ENCODE data around the gene F12.
"Not testable (repeated sequence)": the region's sequence is repeated elsewhere in the genome, so short reads cannot be mapped to it uniquely, and the experiment has no call there.

F12 gene

DNA sequence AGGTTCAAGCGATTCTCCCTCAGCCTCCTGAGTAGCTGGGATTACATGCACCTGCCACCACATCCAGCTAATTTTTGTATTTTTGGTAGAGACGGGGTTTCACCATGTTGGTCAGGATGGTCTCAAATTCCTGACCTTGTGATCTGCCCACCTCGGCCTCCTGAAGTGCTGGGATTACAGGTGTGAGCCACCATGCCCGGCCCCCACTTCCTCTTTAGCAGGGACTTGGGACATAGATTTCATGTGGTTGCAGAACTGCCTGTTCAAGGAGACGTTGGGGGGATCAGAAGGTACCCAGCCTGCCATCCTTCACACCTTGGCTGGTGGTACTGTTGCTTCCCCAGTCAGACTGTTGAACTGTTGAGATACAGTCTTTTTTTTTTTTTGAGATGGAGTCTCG lies 7.7 kb upstream of the F12 start:
- not testable (repeated sequence) for H3K27ac ChIP-seq (ENCODE audit: low read length); H3K4me3 ChIP-seq (ENCODE audit: low read length); H3K4me1 ChIP-seq (ENCODE audit: control insufficient read depth, low read depth, low read length); H3K36me3 ChIP-seq (ENCODE audit: control insufficient read depth, low read depth, low read length); H3K9ac ChIP-seq (ENCODE audit: low read length); H3K9me3 ChIP-seq (ENCODE audit: control insufficient read depth, low read depth, low read length)
- H3K27me3 ChIP-seq (ENCODE audit: control insufficient read depth, insufficient read depth, low read length) = peaks cover 13% of the 10 kb centered on the region

- no peak overlapping the region for H3K9ac ChIP-seq (ENCODE audit: low read length)
- peaks cover 17% of the 10 kb centered on the region for H3K27me3 ChIP-seq (ENCODE audit: control insufficient read depth, insufficient read depth, low read length)
- H3K36me3 ChIP-seq (ENCODE audit: control insufficient read depth, low read depth, low read length) = no peaks in the 10 kb centered on the region
- H3K27ac ChIP-seq (ENCODE audit: low read length) = no peak overlapping the region
- H3K9me3 ChIP-seq (ENCODE audit: control insufficient read depth, low read depth, low read length) = no peaks in the 10 kb centered on the region
- no peak overlapping the region for H3K4me3 ChIP-seq (ENCODE audit: low read length)
- H3K4me1 ChIP-seq (ENCODE audit: control insufficient read depth, low read depth, low read length) = no peaks in the 10 kb centered on the region
Observed at GRCh38 chr5:177414481-177414880, 5.1 kb upstream of the F12 start.

GRCh38 chr5:177412603-177413233 lies 3.4 kb upstream of the F12 start:
- H3K9me3 ChIP-seq (ENCODE audit: control insufficient read depth, low read depth, low read length) = no peaks in the 10 kb centered on the region
- no peak overlapping the region for H3K27ac ChIP-seq (ENCODE audit: low read length)
- no peaks in the 10 kb centered on the region for H3K4me1 ChIP-seq (ENCODE audit: control insufficient read depth, low read depth, low read length)
- H3K4me3 ChIP-seq (ENCODE audit: low read length) = no peak overlapping the region
- peaks cover 29% of the 10 kb centered on the region for H3K27me3 ChIP-seq (ENCODE audit: control insufficient read depth, insufficient read depth, low read length)
- H3K36me3 ChIP-seq (ENCODE audit: control insufficient read depth, low read depth, low read length) = no peaks in the 10 kb centered on the region
- H3K9ac ChIP-seq (ENCODE audit: low read length) = no peak overlapping the region

DNA sequence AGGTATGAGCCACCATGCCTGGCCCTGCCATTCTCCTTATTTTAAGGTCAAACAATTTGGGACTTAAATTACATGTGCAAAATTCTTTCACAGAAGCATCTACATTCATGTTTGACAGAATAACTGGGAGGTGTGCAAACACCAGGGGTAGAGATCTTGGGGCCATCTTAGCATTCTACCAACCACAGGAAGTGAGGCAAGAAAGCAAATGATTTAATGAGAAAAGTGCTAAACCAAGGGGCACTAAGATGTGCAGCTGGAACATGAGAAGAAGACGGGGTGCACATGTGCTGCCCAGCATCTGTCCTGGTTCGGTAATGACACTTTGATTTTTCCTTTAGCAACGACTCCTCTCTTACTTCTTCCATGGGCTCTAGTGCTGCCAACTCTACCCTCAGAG lies 1.2 kb upstream of the F12 start:
- Histone ChIP-seq H3K9ac (ENCODE audit: low read length) (no peak overlapping the region), H3K4me3 (ENCODE audit: low read length) (no peak overlapping the region), H3K27ac (ENCODE audit: low read length) (no peak overlapping the region), H3K27me3 (ENCODE audit: control insufficient read depth, insufficient read depth, low read length) (peaks cover 51% of the 10 kb centered on the region), H3K9me3 (ENCODE audit: control insufficient read depth, low read depth, low read length) (no peaks in the 10 kb centered on the region), H3K4me1 (ENCODE audit: control insufficient read depth, low read depth, low read length) (no peaks in the 10 kb centered on the region), H3K36me3 (ENCODE audit: control insufficient read depth, low read depth, low read length) (no peaks in the 10 kb centered on the region)

DNA sequence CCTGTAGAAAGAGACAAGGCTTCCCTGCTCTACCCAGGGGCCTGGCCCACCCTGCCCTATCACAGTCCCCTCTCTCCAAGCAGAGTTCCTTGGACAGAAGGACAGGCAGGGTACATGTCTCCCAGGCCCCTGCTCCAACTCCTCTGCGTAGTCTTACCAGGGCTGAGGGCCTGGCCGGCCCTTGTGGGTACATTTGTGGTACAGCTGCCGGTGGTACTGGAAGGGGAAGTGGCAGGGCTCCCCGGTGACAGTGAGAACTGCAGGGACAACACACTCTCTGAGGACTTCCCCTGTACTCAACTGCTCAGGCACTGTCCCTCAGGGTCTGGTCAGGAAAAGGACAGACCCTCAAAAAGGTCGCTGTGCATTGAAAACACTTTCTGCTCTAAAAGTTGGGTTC lies 3.6 kb downstream of the F12 start:
- H3K4me3 ChIP-seq (ENCODE audit: low read length) = no peak overlapping the region
- H3K9ac ChIP-seq (ENCODE audit: low read length) = no peak overlapping the region
- H3K27me3 ChIP-seq (ENCODE audit: control insufficient read depth, insufficient read depth, low read length) = peaks cover 81% of the 10 kb centered on the region
- H3K4me1 ChIP-seq (ENCODE audit: control insufficient read depth, low read depth, low read length) = peaks cover 10% of the 10 kb centered on the region
- H3K36me3 ChIP-seq (ENCODE audit: control insufficient read depth, low read depth, low read length) = no peaks in the 10 kb centered on the region
- no peak overlapping the region for H3K27ac ChIP-seq (ENCODE audit: low read length)
- no peaks in the 10 kb centered on the region for H3K9me3 ChIP-seq (ENCODE audit: control insufficient read depth, low read depth, low read length)

- peaks cover 10% of the 10 kb centered on the region for H3K4me1 ChIP-seq (ENCODE audit: control insufficient read depth, low read depth, low read length)
- H3K9me3 ChIP-seq (ENCODE audit: control insufficient read depth, low read depth, low read length) = no peaks in the 10 kb centered on the region
- H3K27me3 ChIP-seq (ENCODE audit: control insufficient read depth, insufficient read depth, low read length) = peaks cover 84% of the 10 kb centered on the region
- H3K36me3 ChIP-seq (ENCODE audit: control insufficient read depth, low read depth, low read length) = no peaks in the 10 kb centered on the region
- H3K27ac ChIP-seq (ENCODE audit: low read length) = no peak overlapping the region
- no peak overlapping the region for H3K9ac ChIP-seq (ENCODE audit: low read length)
- no peak overlapping the region for H3K4me3 ChIP-seq (ENCODE audit: low read length)
Observed at GRCh38 chr5:177405312-177405711, 4.1 kb downstream of the F12 start.

- no peak overlapping the region for H3K9ac ChIP-seq (ENCODE audit: low read length)
- peaks cover 10% of the 10 kb centered on the region for H3K4me1 ChIP-seq (ENCODE audit: control insufficient read depth, low read depth, low read length)
- H3K9me3 ChIP-seq (ENCODE audit: control insufficient read depth, low read depth, low read length) = no peaks in the 10 kb centered on the region
- H3K27ac ChIP-seq (ENCODE audit: low read length) = no peak overlapping the region
- no peaks in the 10 kb centered on the region for H3K36me3 ChIP-seq (ENCODE audit: control insufficient read depth, low read depth, low read length)
- H3K4me3 ChIP-seq (ENCODE audit: low read length) = peak overlapping the region; percentile 51
- peaks cover 84% of the 10 kb centered on the region for H3K27me3 ChIP-seq (ENCODE audit: control insufficient read depth, insufficient read depth, low read length)
Observed at GRCh38 chr5:177404641-177405179, 4.7 kb downstream of the F12 start.

DNA sequence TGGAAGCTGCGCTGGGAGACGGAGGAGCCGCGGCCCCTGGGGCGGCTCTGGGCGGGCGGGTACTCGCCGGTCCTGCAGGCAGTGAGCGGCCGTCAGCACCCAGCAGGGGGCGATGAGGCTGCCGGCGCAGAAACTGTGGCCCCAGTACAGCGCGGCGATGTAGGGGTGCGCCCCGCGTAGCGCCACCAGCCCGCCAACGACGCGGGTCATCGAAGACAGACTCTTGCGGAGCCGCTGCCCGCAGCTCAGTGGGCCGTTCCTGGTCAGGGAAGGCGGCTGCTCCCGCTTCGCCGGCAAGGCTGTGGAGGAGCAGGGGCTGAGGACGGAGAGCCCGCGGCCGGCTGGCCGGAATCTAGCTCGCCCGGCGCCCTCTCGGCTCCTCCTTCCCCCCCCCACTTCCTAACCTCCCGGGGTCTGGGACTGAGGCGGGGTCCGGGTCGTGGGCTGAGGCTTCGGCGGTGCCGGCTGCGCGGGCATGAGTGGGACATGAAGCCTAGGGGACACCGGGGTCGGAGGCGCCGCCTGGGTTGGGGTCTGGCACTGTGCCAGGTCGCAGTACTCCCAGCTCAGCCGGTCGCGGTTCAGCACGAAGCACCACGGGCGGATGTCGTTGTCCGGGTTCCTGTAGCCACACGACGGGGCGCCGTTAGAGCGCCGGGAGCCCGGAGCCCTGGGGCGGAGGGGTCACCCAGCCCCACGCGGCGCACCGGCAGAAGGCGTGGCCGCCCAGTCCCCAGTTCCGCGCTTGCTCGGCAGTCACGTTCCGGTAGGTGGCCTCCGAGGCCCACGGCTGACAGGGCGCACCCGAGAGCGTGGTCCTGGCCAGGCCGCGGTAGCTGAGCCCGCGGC lies 5.3 kb downstream of the F12 start:
- Histone ChIP-seq H3K4me1 (ENCODE audit: control insufficient read depth, low read depth, low read length) (peaks cover 10% of the 10 kb centered on the region), H3K27ac (ENCODE audit: low read length) (no peak overlapping the region), H3K9ac (ENCODE audit: low read length) (no peak overlapping the region), H3K9me3 (ENCODE audit: control insufficient read depth, low read depth, low read length) (no peaks in the 10 kb centered on the region), H3K4me3 (ENCODE audit: low read length) (peak overlapping the region; percentile 51), H3K36me3 (ENCODE audit: control insufficient read depth, low read depth, low read length) (no peaks in the 10 kb centered on the region), H3K27me3 (ENCODE audit: control insufficient read depth, insufficient read depth, low read length) (peaks cover 80% of the 10 kb centered on the region)

GRCh38 chr5:177403102-177403791 lies 6.1 kb downstream of the F12 start:
- Histone ChIP-seq H3K27ac (ENCODE audit: low read length) (no peak overlapping the region), H3K36me3 (ENCODE audit: control insufficient read depth, low read depth, low read length) (no peaks in the 10 kb centered on the region), H3K27me3 (ENCODE audit: control insufficient read depth, insufficient read depth, low read length) (peaks cover 73% of the 10 kb centered on the region), H3K9ac (ENCODE audit: low read length) (no peak overlapping the region), H3K4me3 (ENCODE audit: low read length) (peak overlapping the region; percentile 51), H3K9me3 (ENCODE audit: control insufficient read depth, low read depth, low read length) (no peaks in the 10 kb centered on the region), H3K4me1 (ENCODE audit: control insufficient read depth, low read depth, low read length) (peaks cover 10% of the 10 kb centered on the region)

DNA sequence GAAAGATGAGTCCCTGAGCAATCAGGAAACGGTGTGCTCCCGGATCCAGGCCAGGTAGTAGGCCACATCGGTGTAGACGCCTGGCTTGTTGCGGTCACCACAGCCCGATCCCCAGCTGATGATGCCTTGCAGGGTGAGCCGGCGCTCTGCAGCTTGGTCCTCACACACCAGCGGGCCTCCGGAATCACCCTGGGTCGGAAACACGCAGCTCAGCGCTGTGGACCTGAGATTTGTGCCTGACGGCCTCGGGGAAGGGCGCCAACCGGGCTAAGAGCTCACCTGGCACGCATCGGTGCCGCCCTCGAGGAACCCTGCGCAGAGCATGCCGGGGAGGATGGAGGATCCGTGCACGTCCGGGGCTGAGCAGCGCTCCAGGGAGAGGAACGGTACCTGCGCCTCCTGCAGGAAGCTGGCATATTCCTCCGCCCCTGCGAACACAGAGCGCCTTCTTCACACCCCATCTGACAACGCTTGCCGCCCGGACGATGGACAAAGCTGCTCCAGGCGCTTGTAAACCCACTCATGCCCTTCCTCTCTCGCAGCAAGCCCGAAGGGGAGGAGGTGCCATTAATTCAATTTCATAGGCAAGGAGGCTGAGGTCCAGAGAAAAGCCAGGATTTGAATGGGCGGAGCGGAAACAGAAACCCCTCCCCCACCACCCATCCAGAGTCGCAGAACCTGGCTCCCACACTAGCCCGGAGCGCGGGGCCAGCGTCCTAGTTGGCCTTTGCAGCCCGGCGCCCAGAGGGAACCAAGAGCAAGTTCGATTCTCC lies 6.9 kb downstream of the F12 start:
- Histone ChIP-seq H3K4me3 (ENCODE audit: low read length) (peak overlapping the region; percentile 51), H3K27ac (ENCODE audit: low read length) (no peak overlapping the region), H3K27me3 (ENCODE audit: control insufficient read depth, insufficient read depth, low read length) (peaks cover 69% of the 10 kb centered on the region), H3K4me1 (ENCODE audit: control insufficient read depth, low read depth, low read length) (peaks cover 10% of the 10 kb centered on the region), H3K9me3 (ENCODE audit: control insufficient read depth, low read depth, low read length) (no peaks in the 10 kb centered on the region), H3K36me3 (ENCODE audit: control insufficient read depth, low read depth, low read length) (no peaks in the 10 kb centered on the region), H3K9ac (ENCODE audit: low read length) (no peak overlapping the region)

Measured in iPS-18a (cell line).